M059J (cell line): Measurements from ENCODE around the gene SLC6A19. TPM values are rescaled to one million over a fixed set of nuclear protein-coding genes. Genes with fewer than 3 reads are reported as not detected.

Experiments
- DNase-seq: peaks from one replicate; pipeline ENCODE4 v3.0.0-alpha.2; 2012; ENCODE audit warnings: low read depth
- total RNA-seq: library from RNA; depleted of rRNA; stranded (reverse); fragments of >200 nt; shearing (Covaris generic); gene quantifications from 2 replicates; pipeline ENCODE4 v1.2.3, GENCODE V29; 2014

The SLC6A19 gene
- total RNA-seq, 1 experiment from 2014 or later, result not detected

GRCh38 chr5:1195439-1195838, 6.0 kb upstream of the SLC6A19 start:
- no peak for DNase-seq

GRCh38 chr5:1195916-1196315, 5.5 kb upstream of the SLC6A19 start:
- no peak for DNase-seq

- DNase-seq, result no peak
Measured at GRCh38 chr5:1196562-1196961, 4.8 kb upstream of the SLC6A19 start.

- DNase-seq, result no peak
Measured at GRCh38 chr5:1197876-1198666, 3.3 kb upstream of the SLC6A19 start.

- DNase-seq, result no peak
Measured at GRCh38 chr5:1199340-1199648, 2.1 kb upstream of the SLC6A19 start.

GRCh38 chr5:1199649-1200494, 1.5 kb upstream of the SLC6A19 start:
- no peak for DNase-seq

- DNase-seq, result no peak
Measured at GRCh38 chr5:1200495-1201326, 684 bp upstream of the SLC6A19 start.

- DNase-seq, result no peak
Measured at GRCh38 chr5:1202026-1202797, 817 bp downstream of the SLC6A19 start.

GRCh38 chr5:1202798-1203185, 1.4 kb downstream of the SLC6A19 start:
- no peak for DNase-seq

- DNase-seq, result no peak
Measured at GRCh38 chr5:1203311-1203967, 2.0 kb downstream of the SLC6A19 start.

GRCh38 chr5:1203968-1204692, 2.7 kb downstream of the SLC6A19 start:
- no peak for DNase-seq

- DNase-seq, result peak; percentile 38
Measured at GRCh38 chr5:1204693-1205242, 3.4 kb downstream of the SLC6A19 start.

GRCh38 chr5:1205255-1206180, 4.1 kb downstream of the SLC6A19 start:
- DNase-seq, result no peak

- DNase-seq, result no peak
Measured at GRCh38 chr5:1206521-1207412, 5.4 kb downstream of the SLC6A19 start.

- peak; percentile 36 for DNase-seq
Measured at GRCh38 chr5:1207555-1207954, 6.2 kb downstream of the SLC6A19 start.

- no peak for DNase-seq
Measured at GRCh38 chr5:1208221-1208742, 6.9 kb downstream of the SLC6A19 start.

- peak; percentile 49 for DNase-seq
Measured at GRCh38 chr5:1208743-1209488, 7.5 kb downstream of the SLC6A19 start.
